GM21576 (cell line): ENCODE data around the gene AQP2.

Source experiments
- ATAC-seq: cut with Tn5 transposase; IDR thresholded peaks from one replicate; pipeline ENCODE4 v1.9.1; 2021; ENCODE audit warnings: mild to moderate bottlenecking, moderate library complexity; ENCODE audit not compliant: unreplicated experiment

AQP2 gene

GRCh38 chr12:49967777-49968250 lies 17.3 kb downstream of the AQP2 start:
- ATAC-seq: no peak

DNA sequence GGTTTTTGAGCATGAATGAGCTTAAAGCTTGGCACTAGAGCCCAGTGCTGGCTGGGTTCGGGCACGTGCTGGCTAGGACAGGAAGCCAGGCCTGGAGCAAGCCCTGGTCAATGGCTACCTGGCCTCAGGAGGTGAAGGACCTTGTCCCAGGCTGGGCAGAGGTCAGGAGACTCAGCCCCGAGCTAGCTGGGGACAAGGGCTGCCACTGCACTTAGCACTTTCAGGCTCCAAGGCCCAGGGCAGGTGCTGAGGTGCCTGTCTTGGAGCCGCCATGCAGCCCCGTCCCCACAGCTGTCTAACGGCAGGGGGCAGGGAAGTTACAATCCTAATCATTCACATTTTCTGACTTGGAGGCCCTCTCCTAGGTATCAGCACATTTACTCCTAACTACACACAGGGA lies 17.9 kb downstream of the AQP2 start:
- no peak for ATAC-seq

GRCh38 chr12:49969027-49969426 lies 18.5 kb downstream of the AQP2 start:
- ATAC-seq: no peak

GRCh38 chr12:49969651-49970429 lies 19.3 kb downstream of the AQP2 start:
- no peak for ATAC-seq

GRCh38 chr12:49970658-49971057 lies 20.1 kb downstream of the AQP2 start:
- no peak for ATAC-seq

- no peak for ATAC-seq
Measured at GRCh38 chr12:49971141-49971540, 20.6 kb downstream of the AQP2 start.

- no peak for ATAC-seq
Measured at GRCh38 chr12:49972129-49972528, 21.6 kb downstream of the AQP2 start.

GRCh38 chr12:49972641-49973360 lies 22.3 kb downstream of the AQP2 start, which contains the start of gene AQP6:
AQP6 (plus strand) TSS chr12:49972947; CDS start chr12:49973174, 227 bp downstream.
- no peak for ATAC-seq

DNA sequence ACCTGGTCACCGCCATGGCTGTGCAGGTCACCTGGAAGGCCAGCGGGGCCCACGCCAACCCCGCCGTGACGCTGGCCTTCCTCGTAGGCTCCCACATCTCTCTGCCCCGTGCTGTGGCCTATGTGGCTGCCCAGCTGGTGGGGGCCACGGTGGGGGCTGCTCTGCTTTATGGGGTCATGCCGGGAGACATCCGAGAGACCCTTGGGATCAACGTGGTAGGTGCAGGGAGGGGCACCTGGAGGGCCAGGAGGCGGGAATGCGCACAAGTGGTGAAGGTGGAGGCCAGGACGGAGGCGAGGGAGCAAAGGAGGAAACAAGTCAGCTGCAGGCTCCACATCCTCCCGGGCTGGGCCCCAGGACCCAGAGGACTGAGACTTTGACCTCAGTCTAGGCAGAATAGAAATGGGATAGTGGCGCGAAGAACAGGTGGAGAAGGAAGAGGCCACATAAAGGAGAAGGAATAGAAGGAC lies 22.9 kb downstream of the AQP2 start:
- no peak for ATAC-seq

DNA sequence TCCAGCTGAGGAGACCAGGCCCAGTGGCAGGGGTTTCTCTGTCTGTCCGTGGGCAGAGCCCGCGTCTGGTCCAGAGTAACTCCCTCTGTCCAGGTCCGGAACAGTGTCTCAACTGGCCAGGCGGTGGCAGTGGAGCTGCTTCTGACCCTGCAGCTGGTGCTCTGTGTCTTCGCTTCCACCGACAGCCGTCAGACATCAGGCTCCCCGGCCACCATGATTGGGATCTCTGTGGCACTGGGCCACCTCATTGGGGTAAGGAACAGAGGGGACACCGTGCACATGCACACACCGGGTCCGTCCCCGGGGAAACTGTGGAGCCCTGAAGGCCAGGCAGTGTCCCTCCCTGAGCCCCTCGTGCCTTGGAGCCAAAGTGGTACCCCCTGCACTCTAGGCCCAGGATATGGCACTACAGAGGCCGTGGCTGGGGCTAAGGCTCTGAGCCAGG lies 23.7 kb downstream of the AQP2 start:
- no peak for ATAC-seq

DNA sequence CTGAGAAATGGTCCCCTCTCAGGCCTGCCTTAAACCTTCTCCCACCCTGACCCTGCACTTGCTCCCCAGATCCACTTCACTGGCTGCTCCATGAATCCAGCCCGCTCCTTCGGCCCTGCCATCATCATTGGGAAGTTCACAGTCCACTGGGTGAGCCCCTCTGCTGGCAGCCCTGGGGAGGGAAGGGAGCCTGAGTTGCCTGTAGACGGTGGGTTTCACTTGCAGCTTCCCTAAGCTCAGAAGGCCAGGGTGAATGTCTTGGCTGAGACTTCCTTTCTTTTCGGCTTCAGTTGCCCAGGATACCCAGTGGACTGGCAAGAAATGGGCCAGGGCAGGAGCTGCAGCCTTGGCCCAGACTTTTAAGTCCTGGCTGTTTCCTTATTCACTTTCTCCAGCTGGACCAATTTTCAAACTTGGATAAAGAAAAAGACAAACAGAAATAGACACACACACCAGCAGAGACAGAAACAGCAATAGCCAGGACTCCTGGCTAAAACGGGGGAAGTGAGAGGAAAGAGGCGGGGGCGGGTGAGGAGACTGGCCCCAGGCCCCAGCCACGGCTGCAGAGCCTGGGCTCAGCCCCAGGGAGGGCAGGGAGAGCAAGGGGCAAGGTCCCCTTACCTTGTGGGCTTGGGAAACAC lies 24.3 kb downstream of the AQP2 start:
- no peak for ATAC-seq

- no peak for ATAC-seq
Measured at GRCh38 chr12:49975318-49975761, 24.8 kb downstream of the AQP2 start.

GRCh38 chr12:49976557-49976956 lies 26.0 kb downstream of the AQP2 start:
- ATAC-seq: no peak

DNA sequence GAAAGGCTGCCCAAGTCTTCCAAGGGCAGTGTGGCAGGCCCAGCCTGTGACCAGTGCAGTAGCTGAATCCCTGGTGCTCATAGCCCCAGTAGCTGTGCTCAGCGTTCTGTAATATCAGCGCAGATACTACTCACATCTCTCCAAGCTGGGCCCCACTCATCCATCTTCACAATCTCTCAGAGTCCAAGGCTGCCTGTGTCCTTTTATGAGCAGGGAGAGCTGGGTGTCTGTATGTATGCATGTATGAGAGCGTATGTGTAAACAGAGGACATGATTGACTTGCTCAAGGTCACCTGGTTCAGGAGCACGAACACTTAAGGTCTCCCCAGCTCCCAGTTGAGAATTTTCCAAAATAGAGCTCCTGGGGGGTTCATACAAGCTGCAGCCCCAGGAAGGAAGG lies 27.6 kb downstream of the AQP2 start:
- ATAC-seq: no peak

DNA sequence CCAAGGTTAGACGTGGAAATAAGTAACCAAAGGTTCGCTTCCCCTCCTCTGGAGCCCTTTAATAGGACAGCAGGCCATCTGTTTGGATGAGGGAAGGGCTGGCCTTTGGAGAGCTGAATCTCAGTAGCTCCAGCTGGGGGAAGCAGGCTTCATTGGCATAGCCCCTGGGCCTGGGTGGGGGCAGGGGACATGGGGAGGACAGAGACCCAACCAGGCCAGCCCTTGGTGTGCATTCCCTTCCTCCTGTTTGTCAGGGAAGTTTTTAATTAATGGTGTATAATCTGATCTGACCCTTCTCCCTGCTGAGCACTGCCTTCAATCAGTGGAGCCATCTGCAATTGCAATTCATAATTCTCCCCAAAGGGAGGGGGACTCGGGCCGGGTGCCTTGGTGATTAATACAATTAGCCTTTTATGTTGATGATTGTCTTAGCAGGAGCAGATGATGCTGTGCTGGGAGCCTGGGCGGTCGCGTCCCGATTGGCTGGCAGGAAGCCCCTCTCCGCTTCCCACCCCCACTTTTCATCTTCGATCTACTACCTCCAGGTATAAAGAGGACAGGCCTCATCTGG lies 28.6 kb downstream of the AQP2 start:
- ATAC-seq: no peak

- no peak for ATAC-seq
Measured at GRCh38 chr12:49979791-49980190, 29.3 kb downstream of the AQP2 start.

DNA sequence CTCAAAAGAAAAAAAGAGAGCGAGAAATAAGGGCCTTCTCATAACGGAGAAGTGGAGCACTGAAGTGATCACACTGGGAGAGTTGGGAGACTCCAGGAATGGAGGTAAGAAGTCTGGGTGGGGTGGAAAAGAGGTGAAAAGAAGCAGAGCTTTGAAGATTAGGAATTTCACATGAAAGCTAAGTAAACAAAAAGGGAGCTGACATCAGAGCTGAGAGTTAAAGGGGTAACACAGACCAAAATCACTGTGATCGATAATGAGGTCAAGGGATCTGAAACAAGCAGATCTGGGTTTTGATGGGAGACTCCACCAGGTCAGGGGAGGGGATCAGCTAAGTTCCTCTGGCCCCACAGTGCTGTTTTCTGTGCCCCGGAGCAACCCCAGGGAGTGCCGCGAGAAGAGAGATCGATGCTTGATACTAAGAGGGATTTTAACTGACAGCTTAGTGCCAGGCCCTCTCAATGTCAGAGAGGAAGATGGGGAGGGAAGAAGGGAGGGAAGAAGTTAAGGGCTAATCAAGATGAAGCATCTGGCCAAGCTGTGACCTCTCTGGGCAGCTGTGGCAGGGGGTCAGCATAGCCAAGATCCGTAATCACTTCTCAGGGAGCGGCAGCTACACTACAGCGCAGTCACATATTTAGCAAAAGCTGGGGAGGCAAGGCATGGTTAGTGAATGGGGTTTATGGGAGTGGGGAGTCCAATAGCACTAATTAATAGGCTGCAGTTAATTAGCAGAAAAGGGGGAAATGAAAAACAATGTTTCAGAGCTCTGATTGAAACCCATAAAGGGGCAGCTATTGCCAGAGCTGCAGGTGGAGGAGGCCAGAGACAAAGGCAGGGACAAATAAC lies 30.2 kb downstream of the AQP2 start:
- ATAC-seq: no peak

- no peak for ATAC-seq
Measured at GRCh38 chr12:49982246-49983087, 31.9 kb downstream of the AQP2 start.

DNA sequence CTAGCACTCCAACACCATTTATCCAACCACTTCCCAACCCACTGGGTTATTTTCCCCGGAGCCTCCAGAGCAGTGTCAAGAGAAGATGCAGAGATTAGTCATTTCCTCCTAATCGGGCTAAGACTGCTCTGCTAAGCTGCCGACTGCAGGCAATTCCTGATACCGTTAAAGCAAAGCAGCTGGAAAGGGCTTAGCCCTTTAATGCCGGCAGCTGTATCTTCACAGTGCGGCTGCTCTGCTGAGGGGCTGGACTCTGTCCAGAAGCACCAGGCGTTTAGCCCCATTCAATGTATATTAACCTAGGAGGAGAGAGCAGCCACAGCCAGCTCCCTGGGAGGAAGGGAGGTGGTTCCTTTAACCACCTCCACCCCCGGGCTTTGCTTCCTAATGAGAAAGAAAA lies 33.4 kb downstream of the AQP2 start:
- no peak for ATAC-seq
